Stimulated activated CD4-positive, alpha-beta T cell treated with anti-CD3 and anti-CD28 coated beads, TNF-alpha, amount 100 ng/mL, for 48 hours (primary cell): Measurements from ENCODE around the gene SYT8.
"Not testable (repeated sequence)": the region's sequence is repeated elsewhere in the genome, so short reads cannot be mapped to it uniquely, and the experiment has no call there.

Experiments used
- DNase-seq, 3 donors: peaks; one replicate each; pipeline ENCODE4 v3.0.0-alpha.2; 2020; ENCODE audit warnings: low read depth in 3 of 3

The SYT8 gene

GRCh38 chr11:1873048-1873812, 38.4 kb downstream of the SYT8 start:
- DNase-seq, result no peak

DNA sequence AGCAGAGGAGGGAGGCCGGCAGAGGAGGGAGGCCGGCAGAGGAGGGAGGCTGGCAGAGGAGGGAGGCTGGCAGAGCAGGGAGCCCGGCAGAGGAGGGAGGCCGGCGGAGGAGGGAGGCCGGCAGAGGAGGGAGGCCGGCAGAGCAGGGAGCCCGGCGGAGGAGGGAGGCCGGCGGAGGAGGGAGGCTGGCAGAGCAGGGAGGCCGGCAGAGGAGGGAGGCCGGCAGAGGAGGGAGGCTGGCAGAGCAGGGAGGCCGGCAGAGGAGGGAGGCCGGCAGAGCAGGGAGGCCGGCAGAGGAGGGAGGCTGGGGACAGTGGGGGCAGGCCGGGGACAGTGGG, 39.0 kb downstream of the SYT8 start:
- DNase-seq, result not testable (repeated sequence)

GRCh38 chr11:1874441-1875092, 39.8 kb downstream of the SYT8 start:
- DNase-seq, result not testable (repeated sequence)

DNA sequence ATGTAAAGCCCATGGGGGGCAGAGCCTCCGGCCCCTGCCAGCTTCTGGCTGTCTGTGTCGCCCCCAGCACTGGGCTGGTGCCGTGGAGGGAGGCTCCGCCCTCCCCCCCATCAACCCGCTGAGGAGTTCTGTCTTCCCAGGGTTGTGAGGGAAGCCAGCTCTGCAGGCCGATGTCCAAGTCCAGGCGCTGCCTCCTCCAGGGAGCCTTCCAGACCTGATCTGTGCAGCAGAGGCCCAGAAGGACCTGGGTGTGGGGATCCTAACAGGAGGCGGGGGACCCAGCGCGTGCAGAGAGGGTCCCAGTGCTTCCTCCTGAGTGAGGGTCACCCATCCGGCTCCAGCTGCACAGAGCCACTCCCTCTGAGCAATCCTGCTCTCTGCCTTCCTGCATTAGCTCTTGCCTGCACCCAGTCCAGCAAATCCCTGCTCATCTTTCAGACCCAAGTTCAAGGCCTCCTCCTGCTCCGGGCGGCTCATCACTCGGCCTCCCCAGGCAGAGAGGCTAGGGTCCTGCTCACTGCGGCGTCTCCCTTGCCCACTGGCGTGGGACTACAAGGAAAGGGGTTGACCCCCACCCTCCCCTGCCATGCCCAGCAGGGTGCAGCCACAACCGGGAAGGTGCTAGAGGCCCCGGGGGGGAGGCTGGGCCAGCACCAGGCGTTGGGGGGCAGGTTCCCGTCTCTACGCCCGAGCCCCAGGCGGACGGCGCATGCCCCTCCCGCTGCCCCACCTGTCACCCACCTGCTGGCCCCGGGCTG, 40.5 kb downstream of the SYT8 start:
- DNase-seq, result no peak

DNA sequence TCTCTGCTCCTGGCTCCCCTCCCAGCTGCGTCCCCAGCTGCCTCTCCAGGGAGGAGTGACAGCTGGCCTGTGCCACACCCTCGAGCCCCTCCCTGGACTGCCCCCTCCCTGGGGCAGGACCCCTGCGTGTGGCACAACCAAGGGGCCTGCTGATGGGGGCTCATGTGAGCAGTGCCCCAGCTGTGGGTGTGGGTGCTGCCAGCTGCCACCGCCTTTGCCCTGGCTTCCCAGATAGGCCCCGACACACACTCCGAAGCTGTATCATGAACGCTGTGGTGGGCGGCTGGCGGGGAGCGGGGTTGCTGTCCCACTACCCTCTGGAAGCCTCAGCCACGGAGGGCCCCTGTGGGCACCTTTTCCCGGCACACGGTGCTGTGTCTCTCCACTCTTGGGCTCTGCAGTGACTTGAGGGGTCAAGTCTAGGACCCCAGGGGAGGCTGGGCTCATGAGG, 41.1 kb downstream of the SYT8 start:
- DNase-seq, result not testable (repeated sequence)

- no peak for DNase-seq
Observed at GRCh38 chr11:1876361-1877063, 41.7 kb downstream of the SYT8 start.

GRCh38 chr11:1877211-1878136, 42.7 kb downstream of the SYT8 start:
- no peak for DNase-seq

DNA sequence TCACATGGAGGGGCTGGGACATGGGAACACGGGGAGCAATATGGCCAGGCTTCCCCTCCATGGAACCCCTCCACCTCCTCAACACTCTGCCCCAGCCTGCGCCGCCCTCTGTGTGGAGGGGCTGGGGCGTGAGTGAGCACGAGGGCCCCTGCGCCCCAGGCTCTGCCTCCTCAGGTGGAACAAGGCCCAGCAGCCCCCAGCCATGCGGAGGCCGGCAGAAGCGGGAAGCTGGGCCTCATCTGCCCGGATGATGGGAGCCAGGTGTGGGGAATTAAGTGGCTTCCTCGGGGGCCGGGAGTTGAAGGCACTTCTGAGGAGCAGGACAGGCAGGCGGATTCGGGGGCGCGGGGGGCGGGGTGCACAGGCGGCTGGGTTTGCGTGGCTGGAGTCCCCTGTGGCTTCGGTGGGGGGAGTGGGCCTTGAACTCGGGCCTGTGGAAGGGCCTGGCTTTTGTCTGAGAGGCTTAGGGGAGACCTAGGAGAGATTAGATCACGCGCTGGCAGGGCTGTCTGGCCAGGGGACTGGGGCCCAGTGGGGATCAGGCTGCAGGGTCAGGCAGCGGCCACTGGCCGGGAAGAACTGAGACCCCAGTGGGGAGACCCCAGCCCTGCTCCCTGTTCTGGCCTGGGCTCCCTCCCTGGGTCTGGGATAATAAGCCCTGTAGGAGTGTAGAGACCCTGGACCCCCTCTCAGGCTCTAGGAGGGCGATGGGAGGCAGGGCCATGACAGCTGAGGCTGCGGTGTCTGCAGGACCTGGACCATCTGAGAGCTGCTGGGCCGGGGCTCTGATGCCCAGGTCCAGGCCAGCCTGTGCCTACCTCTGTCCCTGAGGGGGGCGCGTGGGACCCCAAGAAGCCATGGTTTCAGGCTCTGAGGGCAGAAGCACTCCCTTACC, 43.6 kb downstream of the SYT8 start:
- no peak for DNase-seq

DNA sequence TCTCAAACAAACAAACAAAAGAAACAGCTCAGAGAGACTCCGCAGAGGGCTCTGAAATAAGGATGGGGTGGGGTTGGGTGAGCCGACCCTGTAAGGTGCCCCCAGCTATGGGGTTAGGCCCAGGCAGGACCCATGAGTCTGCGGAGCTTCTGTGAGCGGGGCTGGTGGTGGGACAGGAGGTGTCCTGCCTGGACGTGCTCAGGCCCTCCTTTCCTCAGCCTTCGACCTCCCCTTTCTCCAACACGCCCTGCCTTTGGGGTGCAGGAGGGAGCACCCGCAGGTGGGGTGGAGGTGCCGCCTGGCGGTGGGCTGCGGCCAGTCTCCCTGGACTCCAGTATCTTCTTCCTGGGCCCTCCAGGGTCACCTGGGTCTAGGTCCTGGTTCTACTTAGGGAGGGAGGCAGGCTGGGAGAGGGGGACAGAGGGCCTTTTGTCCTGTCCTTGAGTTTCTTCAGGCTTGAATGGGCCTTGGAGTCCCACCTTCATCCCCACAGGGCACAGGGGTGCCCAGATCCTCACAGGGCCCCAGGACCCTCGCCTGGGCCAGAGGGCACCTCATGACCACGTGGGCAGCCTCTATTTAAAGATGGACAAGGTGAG, 44.7 kb downstream of the SYT8 start:
- DNase-seq, result no peak

- DNase-seq, result no peak
Observed at GRCh38 chr11:1879941-1880720, 45.3 kb downstream of the SYT8 start.

DNA sequence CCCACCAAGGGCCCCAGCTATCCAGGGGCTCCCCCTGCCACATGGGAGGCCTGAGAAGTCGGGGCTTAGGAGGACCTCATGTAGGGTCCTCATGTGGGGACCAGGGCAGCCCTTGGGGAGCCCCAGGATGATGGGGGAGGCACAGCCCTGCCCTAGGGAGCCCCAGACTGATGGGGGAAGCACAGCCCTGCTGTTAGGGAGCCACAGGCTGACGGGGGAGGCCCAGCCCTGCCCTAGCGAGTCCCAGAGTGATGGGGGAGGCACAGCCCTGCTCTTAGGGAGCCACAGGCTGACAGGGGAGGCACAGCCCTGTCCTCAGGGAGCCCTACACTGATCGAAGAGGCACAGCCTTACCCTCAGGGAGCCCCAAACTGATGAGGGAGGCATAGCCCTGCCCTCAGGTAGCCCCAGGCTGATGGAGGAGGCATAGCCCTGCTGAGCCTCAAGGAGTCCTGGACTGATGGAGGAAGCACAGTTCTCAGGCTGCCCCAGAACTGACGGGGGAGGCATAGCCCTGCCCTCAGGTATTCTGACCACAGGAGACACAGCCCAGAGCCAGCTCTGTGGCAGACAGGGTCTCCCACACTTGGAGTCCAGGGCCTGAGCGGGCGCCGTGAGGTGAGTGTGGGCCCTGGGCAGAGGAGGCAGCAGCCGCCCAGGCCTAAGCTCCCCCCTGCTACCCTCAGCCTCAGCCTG, 46.1 kb downstream of the SYT8 start:
- DNase-seq, result no peak

GRCh38 chr11:1881442-1882264, 46.9 kb downstream of the SYT8 start:
- DNase-seq, result no peak

DNA sequence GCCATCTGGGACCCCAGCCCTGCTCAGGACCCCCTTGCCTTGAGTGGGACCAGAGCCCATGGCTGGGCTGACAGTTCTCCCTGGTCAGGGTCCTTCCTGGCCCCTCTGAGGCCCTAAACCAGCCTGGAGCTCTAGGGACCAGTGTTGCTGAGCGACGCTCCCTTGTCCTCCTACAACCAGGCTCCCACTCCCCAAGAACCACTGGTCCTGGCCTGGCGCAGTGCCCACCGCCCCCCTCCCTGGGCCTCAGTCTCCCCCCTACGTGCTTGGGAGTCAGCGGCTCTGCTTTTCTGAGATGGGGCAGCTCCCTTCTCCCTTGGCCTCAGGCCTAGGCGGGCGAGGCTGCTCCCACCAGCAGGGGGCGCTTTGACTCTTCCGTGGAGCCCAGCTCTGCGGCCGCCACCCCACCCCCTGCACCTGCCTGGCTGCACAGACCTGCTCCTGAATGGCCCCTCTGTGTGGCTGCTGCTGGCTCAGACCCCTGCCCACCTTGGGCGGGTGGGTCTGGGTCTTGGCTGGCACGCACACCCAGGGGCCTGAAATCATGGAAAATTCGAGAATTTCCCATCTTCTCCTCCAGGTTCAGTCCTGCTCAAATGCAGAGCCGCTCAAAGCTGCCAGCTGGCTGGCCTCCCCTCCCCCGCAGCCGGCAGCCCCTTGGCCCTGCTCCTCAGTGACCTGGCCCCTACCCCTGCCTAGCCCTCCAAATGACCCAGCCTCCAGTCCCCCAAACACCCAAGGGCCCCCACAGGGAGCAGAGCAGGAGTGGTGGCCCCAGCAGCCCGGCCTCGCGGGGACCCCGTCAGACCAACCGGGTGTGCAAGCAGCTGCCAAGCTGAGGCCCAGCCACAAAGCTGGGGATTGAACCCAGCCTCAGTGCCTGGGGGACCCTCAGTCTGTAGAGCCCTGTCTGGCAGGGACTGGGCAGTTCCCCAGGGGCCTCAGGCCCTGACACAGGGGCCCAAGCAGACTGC, 47.8 kb downstream of the SYT8 start:
- DNase-seq, result peak; percentile 61 to 82 (median 63)

GRCh38 chr11:1883346-1884302, 48.8 kb downstream of the SYT8 start:
- no peak for DNase-seq

- no peak for DNase-seq
Observed at GRCh38 chr11:1884303-1884700, 49.5 kb downstream of the SYT8 start.
